ENCODE results near the gene ZNF335. TPM values are rescaled to one million over a fixed set of nuclear protein-coding genes. Genes with fewer than 3 reads are reported as not detected.

Gene ZNF335
- total and polyA plus RNA-seq, 2 donors (not counting 1 experiment from before 2014, with no cell fraction given), result 4.8 to 10.2 TPM

- Histone ChIP-seq H2AFZ (ENCODE audit: low read length) (no peak overlapping the region), H3K27ac (ENCODE audit: insufficient read depth, low read length) (no peak overlapping the region)
These were observed 46.6 kb upstream of the ZNF335 start for GRCh38 chr20:46018611-46019010.

GRCh38 chr20:46018112-46018511 lies 46.1 kb upstream of the ZNF335 start:
- DNase-seq (ENCODE audit: low read depth in 2 of 2), result no peak
- no peak overlapping the region for H3K27ac ChIP-seq (ENCODE audit: insufficient read depth, low read length)
- H3K9ac ChIP-seq (ENCODE audit: insufficient read depth, low read length), result no peak overlapping the region
- H4K20me1 ChIP-seq (ENCODE audit: control insufficient read depth, extremely low read depth, insufficient read depth, low read length), result no peaks in the 10 kb centered on the region
- no peak overlapping the region for H3K4me2 ChIP-seq (ENCODE audit: extremely low read depth, insufficient read depth, low read length)
- H3K36me3 ChIP-seq (ENCODE audit: control insufficient read depth, insufficient read depth, low read length), result no peaks in the 10 kb centered on the region
- no peak for TF ChIP-seq CTCF (conservative IDR thresholded peaks at IDR 0.05 in 1 of 2, IDR thresholded peaks at IDR 0.05 in 1 of 2; ENCODE audit: low read depth in 1 of 2, low read length in 2 of 2)
- no peak for TF ChIP-seq EZH2 (IDR thresholded peaks at IDR 0.05; ENCODE audit: low read length, missing control alignments)
- H3K27me3 ChIP-seq (ENCODE audit: control insufficient read depth, insufficient read depth, low read length), result peaks cover 19% of the 10 kb centered on the region
- H3K4me1 ChIP-seq (ENCODE audit: control insufficient read depth, extremely low read depth, insufficient read depth, low read length), result no peaks in the 10 kb centered on the region
- H3K79me2 ChIP-seq (ENCODE audit: control insufficient read depth, insufficient read depth, low read length), result no peaks in the 10 kb centered on the region
- H3K4me3 ChIP-seq (replicated peaks in 1 of 4; ENCODE audit: control extremely low read depth in 1 of 4, insufficient read depth in 1 of 4, low read depth in 3 of 4, low read length in 4 of 4), result no peak overlapping the region
- no peaks in the 10 kb centered on the region for H3K9me3 ChIP-seq (ENCODE audit: control insufficient read depth, insufficient read depth, low read depth, low read length)
- H2AFZ ChIP-seq (ENCODE audit: low read length), result no peak overlapping the region

More at GRCh38 chr20:46018611-46019010, 46.6 kb upstream of the ZNF335 start:
- Histone ChIP-seq H3K36me3 (ENCODE audit: control insufficient read depth, insufficient read depth, low read length) (no peaks in the 10 kb centered on the region), H3K9me3 (ENCODE audit: control insufficient read depth, insufficient read depth, low read depth, low read length) (no peaks in the 10 kb centered on the region), H3K27me3 (ENCODE audit: control insufficient read depth, insufficient read depth, low read length) (peaks cover 23% of the 10 kb centered on the region), H3K4me1 (ENCODE audit: control insufficient read depth, extremely low read depth, insufficient read depth, low read length) (no peaks in the 10 kb centered on the region), H3K4me2 (ENCODE audit: extremely low read depth, insufficient read depth, low read length) (no peak overlapping the region), H3K9ac (ENCODE audit: insufficient read depth, low read length) (no peak overlapping the region), H4K20me1 (ENCODE audit: control insufficient read depth, extremely low read depth, insufficient read depth, low read length) (no peaks in the 10 kb centered on the region), H3K79me2 (ENCODE audit: control insufficient read depth, insufficient read depth, low read length) (no peaks in the 10 kb centered on the region), H3K4me3 (replicated peaks in 1 of 4; ENCODE audit: control extremely low read depth in 1 of 4, insufficient read depth in 1 of 4, low read depth in 3 of 4, low read length in 4 of 4) (no peak overlapping the region)
- TF ChIP-seq EZH2 (IDR thresholded peaks at IDR 0.05; ENCODE audit: low read length, missing control alignments) (no peak), CTCF (conservative IDR thresholded peaks at IDR 0.05 in 1 of 2, IDR thresholded peaks at IDR 0.05 in 1 of 2; ENCODE audit: low read depth in 1 of 2, low read length in 2 of 2) (no peak)
- DNase-seq (ENCODE audit: low read depth in 2 of 2), result no peak

GRCh38 chr20:46017272-46017671 lies 45.3 kb upstream of the ZNF335 start:
- Histone ChIP-seq H2AFZ (ENCODE audit: low read length) (no peak overlapping the region), H4K20me1 (ENCODE audit: control insufficient read depth, extremely low read depth, insufficient read depth, low read length) (no peaks in the 10 kb centered on the region), H3K4me3 (replicated peaks in 1 of 4; ENCODE audit: control extremely low read depth in 1 of 4, insufficient read depth in 1 of 4, low read depth in 3 of 4, low read length in 4 of 4) (no peak overlapping the region), H3K9ac (ENCODE audit: insufficient read depth, low read length) (no peak overlapping the region), H3K4me1 (ENCODE audit: control insufficient read depth, extremely low read depth, insufficient read depth, low read length) (no peaks in the 10 kb centered on the region), H3K9me3 (ENCODE audit: control insufficient read depth, insufficient read depth, low read depth, low read length) (no peaks in the 10 kb centered on the region), H3K36me3 (ENCODE audit: control insufficient read depth, insufficient read depth, low read length) (no peaks in the 10 kb centered on the region), H3K79me2 (ENCODE audit: control insufficient read depth, insufficient read depth, low read length) (no peaks in the 10 kb centered on the region), H3K4me2 (ENCODE audit: extremely low read depth, insufficient read depth, low read length) (no peak overlapping the region), H3K27ac (ENCODE audit: insufficient read depth, low read length) (no peak overlapping the region), H3K27me3 (ENCODE audit: control insufficient read depth, insufficient read depth, low read length) (peaks cover 25% of the 10 kb centered on the region)
- no peak for DNase-seq (ENCODE audit: low read depth in 2 of 2)
- TF ChIP-seq EZH2 (IDR thresholded peaks at IDR 0.05; ENCODE audit: low read length, missing control alignments) (no peak), CTCF (conservative IDR thresholded peaks at IDR 0.05 in 1 of 2, IDR thresholded peaks at IDR 0.05 in 1 of 2; ENCODE audit: low read depth in 1 of 2, low read length in 2 of 2) (no peak)

Measured in fibroblast of lung (primary cell).